Measurements from ENCODE around the gene GASK1B.

GASK1B gene

GRCh38 chr4:158203436-158203835 lies 30.6 kb upstream of the GASK1B start:
- no peak for DNase-seq
- Histone ChIP-seq H3K27me3 (replicated peaks; ENCODE audit: control insufficient read depth, insufficient read depth, low read length, poor library complexity, severe bottlenecking) (no peaks in the 10 kb centered on the region), H3K9me3 (ENCODE audit: control insufficient read depth, low read length) (no peaks in the 10 kb centered on the region), H3K36me3 (ENCODE audit: control insufficient read depth, insufficient read depth, low read length) (no peaks in the 10 kb centered on the region), H3K27ac (ENCODE audit: insufficient read depth, low read length, poor library complexity, severe bottlenecking) (no peak overlapping the region), H3K4me3 (ENCODE audit: insufficient read depth, low read depth, low read length, poor library complexity, severe bottlenecking) (no peak overlapping the region), H3K4me1 (ENCODE audit: control insufficient read depth, insufficient read depth, low read length, poor library complexity, severe bottlenecking) (no peaks in the 10 kb centered on the region)

- Histone ChIP-seq H3K27ac (ENCODE audit: insufficient read depth, low read length, poor library complexity, severe bottlenecking) (no peak overlapping the region), H3K27me3 (replicated peaks; ENCODE audit: control insufficient read depth, insufficient read depth, low read length, poor library complexity, severe bottlenecking) (no peaks in the 10 kb centered on the region), H3K9me3 (ENCODE audit: control insufficient read depth, low read length) (no peaks in the 10 kb centered on the region), H3K36me3 (ENCODE audit: control insufficient read depth, insufficient read depth, low read length) (no peaks in the 10 kb centered on the region), H3K4me1 (ENCODE audit: control insufficient read depth, insufficient read depth, low read length, poor library complexity, severe bottlenecking) (no peaks in the 10 kb centered on the region), H3K4me3 (ENCODE audit: insufficient read depth, low read depth, low read length, poor library complexity, severe bottlenecking) (no peak overlapping the region)
- no peak for DNase-seq
Measured at GRCh38 chr4:158202481-158202880, 29.7 kb upstream of the GASK1B start.

- no peaks in the 10 kb centered on the region for H3K27me3 ChIP-seq (replicated peaks; ENCODE audit: control insufficient read depth, insufficient read depth, low read length, poor library complexity, severe bottlenecking)
- no peaks in the 10 kb centered on the region for H3K36me3 ChIP-seq (ENCODE audit: control insufficient read depth, insufficient read depth, low read length)
- no peaks in the 10 kb centered on the region for H3K9me3 ChIP-seq (ENCODE audit: control insufficient read depth, low read length)
- H3K27ac ChIP-seq (ENCODE audit: insufficient read depth, low read length, poor library complexity, severe bottlenecking) = no peak overlapping the region
- no peak for DNase-seq
- H3K4me1 ChIP-seq (ENCODE audit: control insufficient read depth, insufficient read depth, low read length, poor library complexity, severe bottlenecking) = no peaks in the 10 kb centered on the region
- H3K4me3 ChIP-seq (ENCODE audit: insufficient read depth, low read depth, low read length, poor library complexity, severe bottlenecking) = no peak overlapping the region
Measured at GRCh38 chr4:158201876-158202275, 29.1 kb upstream of the GASK1B start.

GRCh38 chr4:158201322-158201721 lies 28.5 kb upstream of the GASK1B start:
- H3K9me3 ChIP-seq (ENCODE audit: control insufficient read depth, low read length) = no peaks in the 10 kb centered on the region
- H3K27ac ChIP-seq (ENCODE audit: insufficient read depth, low read length, poor library complexity, severe bottlenecking) = no peak overlapping the region
- no peaks in the 10 kb centered on the region for H3K36me3 ChIP-seq (ENCODE audit: control insufficient read depth, insufficient read depth, low read length)
- H3K27me3 ChIP-seq (replicated peaks; ENCODE audit: control insufficient read depth, insufficient read depth, low read length, poor library complexity, severe bottlenecking) = no peaks in the 10 kb centered on the region
- no peaks in the 10 kb centered on the region for H3K4me1 ChIP-seq (ENCODE audit: control insufficient read depth, insufficient read depth, low read length, poor library complexity, severe bottlenecking)
- H3K4me3 ChIP-seq (ENCODE audit: insufficient read depth, low read depth, low read length, poor library complexity, severe bottlenecking) = no peak overlapping the region
- no peak for DNase-seq

GRCh38 chr4:158200214-158200613 lies 27.4 kb upstream of the GASK1B start:
- no peak overlapping the region for H3K4me3 ChIP-seq (ENCODE audit: insufficient read depth, low read depth, low read length, poor library complexity, severe bottlenecking)
- no peak overlapping the region for H3K27ac ChIP-seq (ENCODE audit: insufficient read depth, low read length, poor library complexity, severe bottlenecking)
- DNase-seq = no peak
- H3K27me3 ChIP-seq (replicated peaks; ENCODE audit: control insufficient read depth, insufficient read depth, low read length, poor library complexity, severe bottlenecking) = no peaks in the 10 kb centered on the region
- no peaks in the 10 kb centered on the region for H3K9me3 ChIP-seq (ENCODE audit: control insufficient read depth, low read length)
- H3K4me1 ChIP-seq (ENCODE audit: control insufficient read depth, insufficient read depth, low read length, poor library complexity, severe bottlenecking) = no peaks in the 10 kb centered on the region
- no peaks in the 10 kb centered on the region for H3K36me3 ChIP-seq (ENCODE audit: control insufficient read depth, insufficient read depth, low read length)

- Histone ChIP-seq H3K27me3 (replicated peaks; ENCODE audit: control insufficient read depth, insufficient read depth, low read length, poor library complexity, severe bottlenecking) (no peaks in the 10 kb centered on the region), H3K9me3 (ENCODE audit: control insufficient read depth, low read length) (no peaks in the 10 kb centered on the region), H3K27ac (ENCODE audit: insufficient read depth, low read length, poor library complexity, severe bottlenecking) (no peak overlapping the region), H3K4me3 (ENCODE audit: insufficient read depth, low read depth, low read length, poor library complexity, severe bottlenecking) (no peak overlapping the region), H3K36me3 (ENCODE audit: control insufficient read depth, insufficient read depth, low read length) (no peaks in the 10 kb centered on the region), H3K4me1 (ENCODE audit: control insufficient read depth, insufficient read depth, low read length, poor library complexity, severe bottlenecking) (no peaks in the 10 kb centered on the region)
- DNase-seq = no peak
Measured at GRCh38 chr4:158197194-158197776, 24.5 kb upstream of the GASK1B start.

- no peaks in the 10 kb centered on the region for H3K36me3 ChIP-seq (ENCODE audit: control insufficient read depth, insufficient read depth, low read length)
- no peaks in the 10 kb centered on the region for H3K9me3 ChIP-seq (ENCODE audit: control insufficient read depth, low read length)
- no peak for DNase-seq
- H3K4me3 ChIP-seq (ENCODE audit: insufficient read depth, low read depth, low read length, poor library complexity, severe bottlenecking) = no peak overlapping the region
- H3K27me3 ChIP-seq (replicated peaks; ENCODE audit: control insufficient read depth, insufficient read depth, low read length, poor library complexity, severe bottlenecking) = no peaks in the 10 kb centered on the region
- H3K27ac ChIP-seq (ENCODE audit: insufficient read depth, low read length, poor library complexity, severe bottlenecking) = no peak overlapping the region
- no peaks in the 10 kb centered on the region for H3K4me1 ChIP-seq (ENCODE audit: control insufficient read depth, insufficient read depth, low read length, poor library complexity, severe bottlenecking)
Measured at GRCh38 chr4:158195297-158195696, 22.5 kb upstream of the GASK1B start.

GRCh38 chr4:158193171-158193749 lies 20.4 kb upstream of the GASK1B start:
- Histone ChIP-seq H3K27me3 (replicated peaks; ENCODE audit: control insufficient read depth, insufficient read depth, low read length, poor library complexity, severe bottlenecking) (no peaks in the 10 kb centered on the region), H3K27ac (ENCODE audit: insufficient read depth, low read length, poor library complexity, severe bottlenecking) (no peak overlapping the region), H3K4me3 (ENCODE audit: insufficient read depth, low read depth, low read length, poor library complexity, severe bottlenecking) (no peak overlapping the region), H3K36me3 (ENCODE audit: control insufficient read depth, insufficient read depth, low read length) (no peaks in the 10 kb centered on the region), H3K4me1 (ENCODE audit: control insufficient read depth, insufficient read depth, low read length, poor library complexity, severe bottlenecking) (no peaks in the 10 kb centered on the region), H3K9me3 (ENCODE audit: control insufficient read depth, low read length) (no peaks in the 10 kb centered on the region)
- no peak for DNase-seq

- Histone ChIP-seq H3K27ac (ENCODE audit: insufficient read depth, low read length, poor library complexity, severe bottlenecking) (no peak overlapping the region), H3K4me3 (ENCODE audit: insufficient read depth, low read depth, low read length, poor library complexity, severe bottlenecking) (no peak overlapping the region), H3K4me1 (ENCODE audit: control insufficient read depth, insufficient read depth, low read length, poor library complexity, severe bottlenecking) (no peaks in the 10 kb centered on the region)
Measured at GRCh38 chr4:158192439-158193158, 19.8 kb upstream of the GASK1B start.

GRCh38 chr4:158190718-158191117 lies 17.9 kb upstream of the GASK1B start:
- no peak overlapping the region for H3K4me3 ChIP-seq (ENCODE audit: insufficient read depth, low read depth, low read length, poor library complexity, severe bottlenecking)
- H3K27me3 ChIP-seq (replicated peaks; ENCODE audit: control insufficient read depth, insufficient read depth, low read length, poor library complexity, severe bottlenecking) = no peaks in the 10 kb centered on the region
- H3K27ac ChIP-seq (ENCODE audit: insufficient read depth, low read length, poor library complexity, severe bottlenecking) = no peak overlapping the region
- H3K9me3 ChIP-seq (ENCODE audit: control insufficient read depth, low read length) = no peaks in the 10 kb centered on the region
- no peaks in the 10 kb centered on the region for H3K4me1 ChIP-seq (ENCODE audit: control insufficient read depth, insufficient read depth, low read length, poor library complexity, severe bottlenecking)
- no peak for DNase-seq
- H3K36me3 ChIP-seq (ENCODE audit: control insufficient read depth, insufficient read depth, low read length) = no peaks in the 10 kb centered on the region

More at GRCh38 chr4:158192439-158193158, 19.8 kb upstream of the GASK1B start:
- DNase-seq = no peak
- Histone ChIP-seq H3K9me3 (ENCODE audit: control insufficient read depth, low read length) (no peaks in the 10 kb centered on the region), H3K27me3 (replicated peaks; ENCODE audit: control insufficient read depth, insufficient read depth, low read length, poor library complexity, severe bottlenecking) (no peaks in the 10 kb centered on the region), H3K36me3 (ENCODE audit: control insufficient read depth, insufficient read depth, low read length) (no peaks in the 10 kb centered on the region)

All from effector memory CD4-positive, alpha-beta T cell (primary cell).